Testis (tissue), 2 donors: ENCODE data around the gene CD3D.

Experiments
- POLR2A ChIP-seq: fragments of 450-650 bp; IDR thresholded peaks from one replicate; pipeline ENCODE4 v1.6.1; 2017; ENCODE audit warnings: antibody characterized with exemption, mild to moderate bottlenecking, moderate library complexity
- TF ChIP-seq, protein P1 (sequence below), 3 experiments: fragments of 450-650 bp in 2 of 3; fragments of 200-600 bp in 1 of 3; sonication (generic) in 1 of 3; IDR thresholded peaks; one replicate each; pipeline ENCODE4 v1.5.1; 2016 to 2019; ENCODE audit warnings: antibody characterized with exemption in 3 of 3, mild to moderate bottlenecking in 2 of 3, moderate library complexity in 1 of 3

DNA sequence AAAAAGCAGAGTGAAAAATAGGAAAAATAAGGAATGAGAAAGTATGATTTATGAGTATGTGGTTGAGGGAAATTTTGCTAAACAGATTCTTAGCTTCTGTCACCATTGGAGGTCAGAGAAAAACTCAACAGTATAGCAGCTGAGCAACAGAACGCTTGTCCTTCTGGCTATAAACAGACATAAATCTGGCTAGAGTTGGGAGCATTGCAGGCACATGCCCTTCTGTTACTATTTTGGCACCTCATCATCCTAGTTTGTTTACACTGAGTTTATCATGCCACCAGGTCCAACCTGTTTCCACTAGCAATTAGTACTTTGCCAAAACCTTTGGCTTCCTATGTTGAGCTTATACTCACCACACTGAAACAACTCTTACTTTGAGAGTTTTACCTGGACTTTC lies 23.8 kb upstream of the CD3D start:
- TF ChIP-seq, protein P1, sequence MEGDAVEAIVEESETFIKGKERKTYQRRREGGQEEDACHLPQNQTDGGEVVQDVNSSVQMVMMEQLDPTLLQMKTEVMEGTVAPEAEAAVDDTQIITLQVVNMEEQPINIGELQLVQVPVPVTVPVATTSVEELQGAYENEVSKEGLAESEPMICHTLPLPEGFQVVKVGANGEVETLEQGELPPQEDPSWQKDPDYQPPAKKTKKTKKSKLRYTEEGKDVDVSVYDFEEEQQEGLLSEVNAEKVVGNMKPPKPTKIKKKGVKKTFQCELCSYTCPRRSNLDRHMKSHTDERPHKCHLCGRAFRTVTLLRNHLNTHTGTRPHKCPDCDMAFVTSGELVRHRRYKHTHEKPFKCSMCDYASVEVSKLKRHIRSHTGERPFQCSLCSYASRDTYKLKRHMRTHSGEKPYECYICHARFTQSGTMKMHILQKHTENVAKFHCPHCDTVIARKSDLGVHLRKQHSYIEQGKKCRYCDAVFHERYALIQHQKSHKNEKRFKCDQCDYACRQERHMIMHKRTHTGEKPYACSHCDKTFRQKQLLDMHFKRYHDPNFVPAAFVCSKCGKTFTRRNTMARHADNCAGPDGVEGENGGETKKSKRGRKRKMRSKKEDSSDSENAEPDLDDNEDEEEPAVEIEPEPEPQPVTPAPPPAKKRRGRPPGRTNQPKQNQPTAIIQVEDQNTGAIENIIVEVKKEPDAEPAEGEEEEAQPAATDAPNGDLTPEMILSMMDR (IDR thresholded peaks at IDR 0.05) = no peak
- no peak for TF ChIP-seq POLR2A
